ENCODE data around the gene PEAK1. TPM values are rescaled to one million over a fixed set of nuclear protein-coding genes. Genes with fewer than 3 reads are reported as not detected.

PEAK1 gene
- polyA plus RNA-seq, 3 donors: 27.4 to 33.5 (median 28.2) TPM

DNA sequence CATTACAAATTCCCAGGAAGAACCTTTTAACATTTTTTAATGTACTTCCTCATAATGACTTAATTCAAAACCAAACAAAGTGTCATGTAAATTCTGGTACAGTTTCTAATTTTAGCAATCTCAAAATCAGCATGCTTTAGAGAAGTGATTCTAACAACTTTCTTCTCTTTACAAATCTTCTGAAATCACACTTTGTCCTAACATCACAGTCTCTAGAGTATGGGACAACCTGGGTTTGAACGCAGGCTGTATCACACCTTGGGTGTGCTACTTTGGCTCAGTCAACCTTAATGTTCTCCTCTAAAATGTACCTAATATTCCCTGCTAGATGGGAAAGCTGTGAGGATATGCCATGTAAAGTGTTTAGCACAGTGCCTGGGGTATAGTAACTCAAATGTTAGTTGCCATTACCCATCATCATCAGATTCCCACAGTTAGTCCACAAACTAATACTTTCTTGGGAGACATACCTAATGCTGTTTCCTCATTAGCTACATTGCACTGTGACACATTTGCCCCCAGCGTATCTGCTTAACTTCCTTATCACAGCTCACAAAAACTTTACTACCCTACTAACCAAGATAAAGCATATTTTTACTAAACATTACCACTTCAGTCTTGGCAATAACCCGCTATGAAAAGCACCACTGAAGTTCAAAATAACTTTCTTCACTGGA is 352.1 kb downstream of the PEAK1 start:
- DNase-seq (ENCODE audit: extremely low read depth in 1 of 11, low read depth in 9 of 11, low spot score in 4 of 11): no peak

DNA sequence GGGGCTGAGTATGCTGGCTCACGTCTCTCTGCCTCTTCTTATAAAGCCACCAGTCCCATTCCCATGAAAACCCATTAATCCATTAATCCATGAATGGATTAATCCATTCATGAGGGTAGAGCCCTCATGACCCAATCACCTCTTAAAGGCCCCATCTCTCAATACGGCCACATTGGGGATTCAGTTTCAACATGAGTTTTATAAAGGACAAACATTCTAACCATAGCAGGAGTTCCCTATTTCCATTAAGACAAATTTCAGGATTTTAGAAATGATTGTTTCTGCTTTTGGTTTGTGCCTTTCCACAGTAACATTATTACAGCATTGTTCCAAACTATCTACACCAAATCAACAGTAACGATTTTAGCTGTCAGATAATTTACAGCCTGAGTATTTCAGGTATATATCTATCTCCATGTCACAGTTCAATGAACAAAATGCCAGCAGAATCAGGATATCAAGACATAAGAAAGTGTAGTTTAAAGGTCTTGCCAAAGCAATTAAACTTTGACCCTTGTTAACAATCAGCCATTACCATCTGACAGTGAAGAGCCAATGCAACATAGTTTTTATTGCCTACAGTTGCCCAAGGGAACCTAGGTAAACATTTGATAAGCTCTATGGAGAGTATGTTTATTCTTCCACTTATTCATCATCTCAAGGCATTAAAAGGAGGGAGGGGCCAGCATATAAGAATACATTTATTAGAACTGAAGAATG is 352.8 kb downstream of the PEAK1 start:
- DNase-seq (ENCODE audit: extremely low read depth in 1 of 11, low read depth in 9 of 11, low spot score in 4 of 11): peak in 2 of 11 donors; percentile 32 to 33

DNA sequence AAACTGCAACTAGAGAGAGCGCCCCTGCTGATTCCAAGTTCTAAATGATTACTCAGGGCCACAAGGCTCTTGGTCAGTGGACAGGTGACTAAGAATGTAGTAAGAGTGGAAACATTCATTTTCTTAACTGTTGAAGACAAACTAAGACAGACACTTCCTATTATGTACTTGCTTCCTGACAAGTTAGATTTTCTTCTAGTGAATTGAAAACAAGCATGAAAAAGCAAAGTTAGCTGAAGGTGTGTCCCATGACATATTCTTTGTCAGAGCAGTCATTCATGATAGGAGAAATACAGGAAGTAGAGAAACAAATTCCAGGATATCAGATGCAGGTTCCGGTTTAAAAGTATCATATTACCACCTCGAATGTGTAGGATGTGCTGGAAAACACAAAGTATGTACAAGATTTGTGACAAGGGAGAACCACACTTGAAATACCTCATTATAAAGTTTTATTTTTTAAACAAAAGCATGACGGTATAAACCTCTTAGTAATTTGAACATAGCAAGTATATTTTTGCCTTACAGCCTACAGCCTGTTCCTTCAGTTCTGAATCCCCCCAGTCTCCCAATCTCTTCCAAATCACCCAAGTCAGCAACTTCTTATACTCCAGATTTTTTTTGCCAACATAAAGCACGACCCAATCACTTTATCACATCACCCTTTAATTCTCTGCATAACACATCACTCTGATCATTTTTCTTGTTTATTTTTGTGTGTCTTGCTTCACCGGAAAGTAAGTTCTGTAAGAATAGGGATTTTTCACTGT is 355.2 kb downstream of the PEAK1 start:
- DNase-seq (ENCODE audit: extremely low read depth in 1 of 11, low read depth in 9 of 11, low spot score in 4 of 11): peak in 1 of 11 donors; percentile 18

DNA sequence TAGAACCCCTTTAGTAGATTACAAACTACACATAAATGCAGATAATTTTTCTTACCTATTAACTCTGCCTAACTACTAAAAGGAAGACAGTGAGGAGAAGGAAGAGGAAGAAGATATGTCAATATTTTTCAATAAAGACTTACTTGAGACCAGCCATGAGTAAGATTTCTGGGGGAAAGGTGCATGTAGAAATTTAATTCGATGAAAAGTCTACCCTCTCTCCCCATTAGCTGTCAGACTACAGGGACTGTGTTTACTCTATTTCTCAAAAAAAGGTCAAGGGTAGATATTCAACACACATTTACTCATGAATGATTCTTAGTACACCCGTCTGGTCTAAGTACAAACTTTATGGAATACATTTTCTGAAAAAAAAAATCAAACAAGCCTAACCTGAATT is 355.8 kb downstream of the PEAK1 start:
- no peak for DNase-seq (ENCODE audit: extremely low read depth in 1 of 11, low read depth in 9 of 11, low spot score in 4 of 11)

DNA sequence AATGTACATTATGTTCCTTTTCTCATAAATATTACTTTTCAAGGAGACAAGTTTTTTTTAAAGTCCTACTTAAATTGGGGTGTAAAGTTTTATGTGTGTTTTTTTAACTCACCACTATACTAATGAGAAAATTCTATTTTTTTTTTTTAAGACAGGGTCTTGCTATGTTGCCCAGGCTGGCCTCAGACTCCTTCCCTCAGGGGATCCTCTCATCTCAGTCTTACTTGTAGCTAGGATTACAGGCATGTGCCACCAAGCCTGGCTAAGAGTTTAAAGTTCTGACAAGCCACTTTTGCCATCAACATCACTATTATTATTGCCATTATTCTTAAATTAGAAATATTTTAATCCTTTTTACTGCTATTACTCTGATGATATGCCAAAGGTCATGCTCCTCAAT is 356.7 kb downstream of the PEAK1 start:
- DNase-seq (ENCODE audit: extremely low read depth in 1 of 11, low read depth in 9 of 11, low spot score in 4 of 11): no peak

DNA sequence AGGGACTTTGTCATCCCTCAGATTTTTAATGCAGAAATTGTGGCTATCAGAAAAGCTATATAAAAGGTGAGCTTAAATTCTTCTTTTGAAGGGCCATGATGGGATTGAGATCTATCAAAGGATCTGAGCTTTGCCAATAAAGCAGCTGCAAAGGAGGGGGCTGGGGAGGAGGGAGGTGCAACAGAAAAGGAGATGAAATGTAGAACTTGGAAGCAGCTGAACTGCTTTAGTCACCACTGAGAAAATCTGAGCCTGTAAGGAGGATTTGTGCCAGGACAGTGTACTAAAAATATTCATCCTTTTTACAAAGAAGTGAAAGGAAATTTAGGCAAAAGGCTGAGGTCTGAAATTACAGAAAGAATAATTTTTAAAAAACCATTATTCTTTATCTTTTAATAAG is 359.4 kb downstream of the PEAK1 start:
- DNase-seq (ENCODE audit: extremely low read depth in 1 of 11, low read depth in 9 of 11, low spot score in 4 of 11): no peak

DNA sequence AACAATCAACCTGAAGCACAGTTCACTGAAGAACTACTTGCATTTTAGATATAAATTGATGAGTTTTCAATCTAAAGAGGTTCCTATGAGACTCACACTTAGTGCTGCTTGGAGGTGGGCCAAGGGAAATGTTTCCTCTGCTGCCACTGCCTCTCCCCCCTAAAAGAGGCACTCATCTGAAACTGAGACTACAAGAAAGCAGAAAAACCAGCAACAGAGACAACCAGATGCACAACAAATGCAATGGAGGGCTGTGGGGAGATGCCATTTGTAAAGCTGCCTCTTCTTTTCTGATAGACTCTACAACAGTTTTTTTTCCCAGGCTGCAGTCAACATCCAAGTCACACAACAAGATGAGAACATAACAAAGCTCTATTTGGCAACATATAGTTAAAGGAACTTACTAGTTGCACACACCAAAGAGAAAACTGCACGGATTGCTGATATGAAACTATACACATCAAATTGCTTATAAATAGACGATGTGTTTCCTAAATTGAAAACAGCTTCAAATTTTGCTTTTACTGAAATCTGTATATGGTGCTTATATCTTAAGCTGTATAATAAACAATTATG is 360.0 kb downstream of the PEAK1 start:
- peak in 1 of 11 donors; percentile 25 for DNase-seq (ENCODE audit: extremely low read depth in 1 of 11, low read depth in 9 of 11, low spot score in 4 of 11)

DNA sequence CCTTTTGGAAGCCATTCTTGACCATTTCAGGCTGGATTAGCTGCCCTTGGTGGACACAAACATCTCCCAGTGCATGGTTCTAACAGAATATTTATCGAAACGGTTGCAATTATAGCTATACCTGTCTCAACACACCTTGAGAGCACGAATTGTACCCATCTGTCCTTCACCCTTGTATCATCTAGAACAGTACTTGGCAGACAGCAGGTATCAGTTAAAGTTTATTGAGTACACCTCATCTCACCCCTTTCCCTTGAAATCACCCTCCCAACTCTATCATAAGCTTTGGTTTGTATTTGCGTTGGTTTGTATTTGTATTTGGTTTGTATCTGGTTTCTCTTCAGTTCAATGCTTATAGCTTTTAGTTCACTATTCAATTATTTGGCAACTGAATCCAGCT is 361.4 kb downstream of the PEAK1 start:
- no peak for DNase-seq (ENCODE audit: extremely low read depth in 1 of 11, low read depth in 9 of 11, low spot score in 4 of 11)

DNA sequence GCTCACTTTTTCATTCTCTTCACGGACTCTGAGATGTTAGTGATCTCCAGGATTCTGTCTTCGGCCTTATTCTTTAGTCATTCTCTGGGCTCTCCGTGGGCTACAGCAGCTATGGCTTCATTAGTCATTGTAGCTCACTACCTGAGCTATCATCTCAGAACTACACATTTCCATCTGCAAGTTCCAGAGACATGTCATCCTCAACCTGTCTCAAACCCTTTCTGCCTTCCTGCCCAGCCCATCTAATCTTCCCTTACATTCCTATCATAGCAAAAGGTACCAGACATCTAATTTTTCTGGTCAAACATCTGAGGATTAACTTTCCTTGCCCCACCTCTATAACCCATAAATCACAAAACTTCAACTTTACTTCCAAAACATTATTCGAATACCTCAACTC is 362.2 kb downstream of the PEAK1 start:
- DNase-seq (ENCODE audit: extremely low read depth in 1 of 11, low read depth in 9 of 11, low spot score in 4 of 11): no peak

DNA sequence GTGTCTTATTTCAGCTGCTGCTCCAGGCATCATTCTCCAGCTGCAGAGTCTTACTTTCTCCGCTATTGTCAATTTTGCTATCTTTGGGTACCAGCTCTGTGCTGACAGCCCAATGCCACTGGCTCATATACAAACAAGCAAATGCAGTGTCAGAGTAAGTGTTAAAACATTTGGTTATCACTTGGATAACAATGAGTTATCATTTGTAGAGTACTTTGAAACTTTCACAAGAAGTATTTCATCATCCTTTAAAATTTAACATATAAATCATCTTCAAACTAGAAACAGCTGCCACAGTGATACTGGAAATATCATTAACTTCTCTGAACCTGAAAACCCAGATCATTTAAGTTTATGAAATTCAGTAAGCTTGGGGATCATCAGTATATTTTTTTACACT is 362.8 kb downstream of the PEAK1 start:
- no peak for DNase-seq (ENCODE audit: extremely low read depth in 1 of 11, low read depth in 9 of 11, low spot score in 4 of 11)

DNA sequence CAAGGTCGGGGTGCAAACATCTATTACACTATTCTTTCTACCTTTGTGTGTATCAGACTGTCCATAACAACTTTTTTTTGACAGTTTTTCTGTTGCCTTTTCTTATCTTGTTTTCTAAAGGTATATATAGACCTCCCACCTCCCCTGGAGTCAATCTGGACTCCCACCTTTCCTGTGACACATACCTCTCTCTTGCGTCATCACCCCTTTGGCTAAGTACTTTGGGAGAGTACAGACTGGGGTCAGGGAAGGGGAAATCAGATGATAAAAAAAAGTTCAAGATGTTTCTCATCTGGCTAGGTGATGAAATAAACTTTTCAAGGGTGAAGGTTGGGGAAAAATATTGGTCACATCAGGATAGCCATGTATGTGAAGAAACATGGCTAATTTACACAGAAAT is 366.2 kb downstream of the PEAK1 start:
- DNase-seq (ENCODE audit: extremely low read depth in 1 of 11, low read depth in 9 of 11, low spot score in 4 of 11): no peak

DNA sequence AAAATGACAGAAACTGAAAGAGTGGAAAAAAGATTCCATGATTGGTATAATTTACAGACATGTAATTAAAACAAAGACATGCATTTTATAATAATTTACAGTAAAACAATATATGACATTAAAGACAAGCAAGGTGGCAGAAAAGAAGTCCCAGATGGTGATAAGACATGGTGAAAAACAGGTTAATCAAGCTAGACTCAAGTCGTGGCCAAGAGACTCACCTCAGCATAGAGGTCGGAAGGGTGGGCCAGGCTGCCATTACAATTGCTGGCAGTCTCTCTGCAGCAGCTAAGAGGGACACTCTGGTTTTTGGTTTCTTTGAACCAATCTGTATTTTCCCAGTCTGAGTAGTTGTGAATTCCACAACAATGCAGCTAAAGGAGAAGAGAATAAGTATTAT is 367.3 kb downstream of the PEAK1 start:
- no peak for DNase-seq (ENCODE audit: extremely low read depth in 1 of 11, low read depth in 9 of 11, low spot score in 4 of 11)

Other genes with a start within 250 kb of the PEAK1 start
- gene HMG20A, start 784 bp upstream of the PEAK1 start, polyA plus RNA-seq (ENCODE audit: insufficient read length in 3 of 3): 10 to 100 TPM; 63.4 to 75.4 (median 63.9) TPM
- 10 to 100 TPM; 12.3 to 20.8 (median 14.4) TPM for gene LINGO1, start 212.8 kb upstream of the PEAK1 start, polyA plus RNA-seq (ENCODE audit: insufficient read length in 3 of 3)

Measured in renal cortex interstitium (tissue), 11 donors.